Nephron progenitor cell (in vitro differentiated cells): ENCODE results near the gene PAPLN.

ENCODE experiments used
- DNase-seq: peaks from one replicate; pipeline ENCODE4 v3.0.0; 2021
- H3K27ac Mint-ChIP-seq: 2 replicates; pipeline ENCODE4 v1.8.0; 2021; ENCODE audit warnings: mild to moderate bottlenecking, moderate library complexity, mixed read lengths
- H3K27me3 Mint-ChIP-seq: 2 replicates; pipeline ENCODE4 v1.8.0; 2021; ENCODE audit warnings: mild to moderate bottlenecking, low read depth, mixed read lengths; ENCODE audit not compliant: poor library complexity
- H3K36me3 Mint-ChIP-seq: 2 replicates; pipeline ENCODE4 v1.8.0; 2021; ENCODE audit warnings: low read depth, mixed read lengths
- H3K4me1 Mint-ChIP-seq: 2 replicates; pipeline ENCODE4 v1.8.0; 2021; ENCODE audit warnings: mixed read lengths
- H3K4me3 Mint-ChIP-seq: 2 replicates; pipeline ENCODE4 v1.8.0; 2021; ENCODE audit warnings: mild to moderate bottlenecking, moderate library complexity, mixed read lengths
- H3K9me3 Mint-ChIP-seq: 2 replicates; pipeline ENCODE4 v1.8.0; 2021; ENCODE audit warnings: mild to moderate bottlenecking, moderate library complexity, mixed read lengths
- CTCF ChIP-seq: fragments of 200-600 bp; sonication (generic); IDR thresholded peaks from 2 replicates; pipeline ENCODE4 v1.5.0; 2021; ENCODE audit warnings: antibody characterized with exemption

Gene PAPLN

GRCh38 chr14:73277376-73277775, 40.1 kb downstream of the PAPLN start:
- Mint-ChIP-seq H3K27ac (no peak overlapping the region), H3K4me3 (no peak overlapping the region), H3K4me1 (no peaks in the 10 kb centered on the region), H3K36me3 (peaks cover 40% of the 10 kb centered on the region), H3K27me3 (peaks cover 6% of the 10 kb centered on the region), H3K9me3 (no peaks in the 10 kb centered on the region)
- no peak for DNase-seq
- TF ChIP-seq CTCF, result no peak

DNA sequence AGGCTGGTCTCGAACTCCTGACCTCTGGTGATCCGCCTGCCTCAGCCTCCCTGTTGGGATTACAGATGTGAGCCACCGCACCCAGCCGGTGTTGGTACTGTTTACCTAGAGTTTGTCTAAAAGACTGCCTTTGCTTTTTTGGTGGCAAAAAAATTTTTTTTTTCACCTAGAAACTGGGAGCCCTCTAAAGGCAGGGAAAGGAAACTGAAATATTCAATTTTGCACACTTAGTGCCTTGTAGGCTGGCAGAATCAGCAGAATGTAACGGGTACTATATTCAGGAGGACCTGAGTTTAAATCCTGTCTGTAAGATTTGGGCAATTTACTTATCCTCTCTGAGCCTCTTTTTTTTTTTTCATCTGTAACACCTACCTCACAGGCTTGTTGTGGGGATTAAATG, 43.6 kb downstream of the PAPLN start:
- no peak for TF ChIP-seq CTCF
- no peaks in the 10 kb centered on the region for H3K27me3 Mint-ChIP-seq
- no peak overlapping the region for H3K4me3 Mint-ChIP-seq
- H3K36me3 Mint-ChIP-seq, result peaks cover 56% of the 10 kb centered on the region
- H3K9me3 Mint-ChIP-seq, result no peaks in the 10 kb centered on the region
- no peak overlapping the region for H3K27ac Mint-ChIP-seq
- DNase-seq, result no peak
- H3K4me1 Mint-ChIP-seq, result no peaks in the 10 kb centered on the region

DNA sequence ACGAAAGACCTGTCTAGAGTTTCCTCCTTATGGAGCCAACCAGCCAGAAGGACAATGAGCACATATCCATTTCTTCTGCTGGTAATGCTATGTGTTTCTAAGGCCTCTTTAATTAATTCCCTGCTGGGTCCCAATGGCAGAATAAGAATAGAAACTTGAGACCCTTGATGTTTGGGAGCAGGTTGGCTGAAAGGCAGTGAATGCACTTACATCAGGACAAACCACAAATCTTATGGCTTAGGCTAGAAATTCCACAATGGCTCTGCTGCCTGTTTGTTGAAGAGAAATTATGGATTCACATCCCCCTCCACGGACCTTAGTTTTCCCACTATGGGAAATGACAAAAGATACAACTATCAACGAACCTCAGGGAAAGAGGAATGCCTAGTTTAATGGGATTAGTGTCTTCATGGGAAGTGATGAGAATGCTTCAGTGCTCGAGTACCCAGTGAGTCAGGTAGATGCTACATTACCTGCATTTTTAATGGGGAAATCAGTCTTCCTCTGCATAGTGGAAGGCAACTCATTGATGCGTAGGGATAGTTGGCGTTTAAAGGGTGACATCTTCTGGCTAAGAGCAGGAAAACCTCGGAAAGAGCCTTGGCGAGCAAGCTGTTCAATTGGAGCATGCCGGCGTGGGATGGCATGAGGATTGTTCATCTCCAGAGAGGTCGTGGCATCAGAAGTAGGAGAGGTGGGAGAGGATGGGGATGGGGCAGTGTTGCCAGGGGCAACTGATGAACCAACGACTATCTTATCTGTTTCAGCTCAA, 46.5 kb downstream of the PAPLN start:
- Mint-ChIP-seq H3K4me1 (no peaks in the 10 kb centered on the region), H3K4me3 (no peak overlapping the region), H3K27me3 (no peaks in the 10 kb centered on the region), H3K27ac (peak overlapping the region; percentile 58), H3K9me3 (no peaks in the 10 kb centered on the region), H3K36me3 (peaks cover 53% of the 10 kb centered on the region)
- peak; percentile 25 for DNase-seq
- peak; percentile 20 for TF ChIP-seq CTCF

DNA sequence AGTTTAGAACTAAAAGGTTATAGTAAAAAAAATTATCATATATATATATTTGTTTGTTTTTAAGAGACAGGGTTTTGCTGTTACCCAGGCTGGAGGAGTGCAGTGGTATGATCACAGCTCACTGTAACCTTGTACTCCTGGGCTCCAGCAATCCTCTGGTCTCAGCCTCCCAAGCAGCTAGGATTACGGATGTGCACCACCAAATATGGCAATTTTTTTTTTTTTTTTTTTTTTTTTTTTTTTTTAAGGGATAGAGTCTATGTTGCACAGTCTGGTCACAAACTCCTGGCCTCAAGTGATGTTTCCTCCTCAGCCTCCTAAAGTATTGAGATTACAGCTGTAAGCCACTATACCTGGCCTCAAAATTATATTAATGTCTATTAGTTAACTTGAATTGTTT, 48.7 kb downstream of the PAPLN start:
- Mint-ChIP-seq H3K36me3 (peaks cover 43% of the 10 kb centered on the region), H3K4me3 (no peak overlapping the region), H3K27me3 (no peaks in the 10 kb centered on the region), H3K9me3 (no peaks in the 10 kb centered on the region), H3K27ac (no peak overlapping the region), H3K4me1 (no peaks in the 10 kb centered on the region)
- DNase-seq, result no peak
- TF ChIP-seq CTCF, result no peak

GRCh38 chr14:73286598-73286997, 49.3 kb downstream of the PAPLN start:
- H3K4me3 Mint-ChIP-seq, result no peak overlapping the region
- DNase-seq, result no peak
- peaks cover 38% of the 10 kb centered on the region for H3K36me3 Mint-ChIP-seq
- H3K27me3 Mint-ChIP-seq, result no peaks in the 10 kb centered on the region
- no peaks in the 10 kb centered on the region for H3K9me3 Mint-ChIP-seq
- TF ChIP-seq CTCF, result no peak
- no peaks in the 10 kb centered on the region for H3K4me1 Mint-ChIP-seq
- H3K27ac Mint-ChIP-seq, result no peak overlapping the region

DNA sequence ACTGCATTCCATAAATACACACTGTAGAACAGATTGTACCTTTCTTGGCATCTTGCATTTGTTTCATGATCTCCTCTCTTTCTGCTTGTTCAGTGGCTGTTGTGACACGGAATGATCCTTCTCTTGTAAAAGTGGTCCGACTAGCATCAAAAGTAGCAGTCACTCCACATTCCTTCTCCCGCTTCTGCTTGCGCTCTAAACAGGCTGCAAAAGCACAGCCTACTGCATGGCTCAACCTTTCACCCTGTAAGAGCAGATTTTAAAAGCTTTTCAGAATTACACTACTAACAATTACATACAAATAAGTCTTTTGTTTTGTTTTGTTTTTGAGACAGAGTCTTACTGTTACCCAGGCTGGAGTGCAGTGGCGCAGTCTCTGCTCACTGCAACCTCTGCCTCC, 49.8 kb downstream of the PAPLN start:
- Mint-ChIP-seq H3K27me3 (no peaks in the 10 kb centered on the region), H3K27ac (peak overlapping the region; percentile 5), H3K36me3 (peaks cover 36% of the 10 kb centered on the region), H3K4me3 (no peak overlapping the region), H3K9me3 (no peaks in the 10 kb centered on the region), H3K4me1 (no peaks in the 10 kb centered on the region)
- TF ChIP-seq CTCF, result no peak
- DNase-seq, result no peak
